ENCODE measurements around the gene SEMA4C.

Gene SEMA4C

DNA sequence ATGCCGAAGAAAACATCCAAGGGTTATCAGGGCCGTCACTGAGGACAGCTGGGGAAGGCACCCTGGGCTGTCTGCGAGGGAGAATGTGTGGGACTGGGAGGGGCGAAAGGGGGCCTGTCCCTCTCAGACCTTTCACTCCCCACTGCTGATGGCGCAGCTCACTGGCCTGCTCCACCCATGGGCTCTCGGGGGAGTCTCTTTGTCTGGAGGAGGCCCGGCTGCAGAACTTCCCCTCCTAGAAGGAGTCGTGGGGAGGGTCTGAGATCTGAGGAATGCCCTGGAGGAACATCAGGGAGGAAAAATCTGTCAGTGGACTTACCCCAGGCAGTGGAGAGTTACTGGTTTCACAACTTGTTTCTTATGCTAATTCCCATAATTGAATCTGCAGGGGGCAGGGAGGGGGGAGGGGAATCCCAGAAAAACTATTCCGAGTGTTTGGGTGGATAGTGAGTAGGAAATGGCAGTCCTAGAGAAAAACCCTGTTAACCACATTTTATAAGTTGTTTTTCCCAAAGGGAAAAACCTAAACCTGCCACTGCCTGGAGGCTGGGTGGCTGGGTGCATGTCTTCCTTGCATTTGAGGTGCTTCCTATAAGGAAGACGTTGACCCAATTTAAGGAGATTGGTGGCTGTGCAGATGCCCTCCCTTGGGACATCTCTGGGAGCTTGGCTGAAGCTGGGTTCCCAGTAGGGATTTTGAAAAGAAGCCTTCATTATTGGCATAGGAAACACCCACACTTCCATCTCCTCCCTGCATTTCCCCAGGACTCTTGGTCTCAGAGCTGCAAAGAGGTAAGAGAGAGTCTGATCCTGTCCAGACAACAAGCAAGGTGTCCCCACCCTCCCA, 11.7 kb upstream of the SEMA4C start:
- no peak for DNase-seq

DNA sequence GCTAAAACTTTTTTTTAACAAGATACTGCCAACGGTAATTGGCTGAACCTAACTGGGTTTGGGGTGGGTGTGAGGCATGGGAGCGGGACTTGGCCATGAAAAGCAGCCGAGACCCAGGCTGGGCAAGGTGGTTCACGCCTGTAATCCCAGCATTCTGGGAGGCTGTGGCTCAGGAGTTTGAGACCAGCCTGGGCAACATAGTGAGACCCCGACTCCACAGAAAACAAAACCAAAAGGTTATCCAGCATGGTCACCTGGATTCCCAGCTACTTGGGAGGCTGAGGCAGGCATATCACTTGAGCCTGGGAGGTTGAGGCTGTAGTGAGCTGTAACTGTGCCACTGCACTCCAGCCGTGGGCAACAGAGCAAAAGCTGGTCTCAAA, 11.0 kb upstream of the SEMA4C start:
- no peak for DNase-seq

DNA sequence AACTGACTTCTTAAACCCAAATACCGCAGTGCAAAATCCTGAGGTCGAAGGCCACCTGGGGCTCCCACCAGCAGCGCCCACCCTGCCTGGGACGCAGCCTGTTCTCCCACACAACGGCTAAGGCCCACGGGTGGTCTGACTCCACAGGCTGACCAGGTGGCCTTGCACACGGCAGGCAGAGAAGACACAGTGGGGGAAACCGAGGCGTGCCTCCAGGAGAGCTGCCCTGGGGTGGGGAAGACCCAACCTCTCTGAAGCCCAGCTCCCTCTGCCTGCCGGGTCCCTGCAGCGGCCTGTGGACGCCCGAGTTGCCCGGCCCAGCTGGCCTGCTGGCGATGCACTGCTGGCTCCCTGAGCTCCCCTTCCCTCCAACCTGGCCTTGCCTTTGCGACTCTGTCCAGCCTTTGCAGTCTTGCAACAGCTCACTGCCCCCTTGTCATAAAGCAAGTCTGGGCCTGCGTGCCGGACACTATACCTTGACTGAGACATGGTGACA, 9.7 kb upstream of the SEMA4C start:
- no peak for DNase-seq

DNA sequence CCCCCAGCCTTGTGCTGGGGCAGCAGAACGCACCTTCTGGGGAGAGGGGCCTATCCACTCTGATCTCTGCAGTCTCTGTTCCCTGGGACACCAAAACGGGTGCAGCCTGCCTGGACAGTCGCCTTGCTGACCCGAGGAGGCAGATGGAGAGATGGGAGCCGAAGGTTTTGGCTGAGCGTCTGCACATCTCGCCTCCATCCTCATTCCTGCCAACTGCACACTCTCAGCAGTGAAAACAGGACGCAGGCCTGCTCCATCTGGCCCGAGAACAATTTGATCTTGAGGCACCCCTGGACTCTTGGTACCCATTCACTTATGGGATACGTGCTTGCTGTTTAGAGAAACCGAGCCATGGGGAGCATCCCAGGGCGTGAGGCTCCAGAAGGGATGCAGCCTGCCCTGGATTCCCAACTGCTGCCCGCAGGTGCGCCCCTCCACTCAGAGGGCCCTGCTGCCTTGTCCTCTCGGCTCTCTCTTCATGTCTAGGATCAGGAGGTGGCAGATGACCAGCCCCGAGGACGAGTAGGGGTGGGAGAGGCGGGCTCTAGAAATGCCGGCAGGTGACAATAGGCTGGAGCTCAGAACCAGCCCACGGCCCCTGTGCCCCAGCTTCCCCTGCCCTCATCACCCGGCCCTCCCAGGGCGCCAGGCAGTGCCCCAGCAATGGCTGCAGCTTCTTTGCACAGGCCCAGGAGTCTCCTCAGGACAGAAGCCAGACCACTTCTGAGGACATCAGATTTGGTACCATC, 9.1 kb upstream of the SEMA4C start:
- DNase-seq, result no peak

DNA sequence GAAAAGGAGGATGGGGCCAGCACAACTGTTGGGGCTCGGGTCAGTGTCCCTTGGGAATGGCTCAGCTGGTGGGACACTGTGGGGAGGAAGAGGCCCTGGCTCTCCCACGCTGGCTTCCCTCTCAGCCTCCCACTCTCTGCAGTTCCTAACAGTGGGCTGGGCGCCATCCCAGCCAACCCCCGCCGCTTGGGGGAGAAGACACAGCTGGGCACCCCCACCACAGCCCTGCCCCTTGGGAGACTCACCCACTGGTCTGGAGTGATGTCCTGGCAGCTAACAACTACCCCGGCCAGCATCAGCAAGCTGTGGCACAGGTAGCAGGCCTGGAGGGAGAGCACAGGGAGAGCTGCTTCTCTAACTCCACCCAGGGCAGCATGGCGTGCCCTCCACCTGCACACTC, 8.3 kb upstream of the SEMA4C start:
- no peak for DNase-seq

DNA sequence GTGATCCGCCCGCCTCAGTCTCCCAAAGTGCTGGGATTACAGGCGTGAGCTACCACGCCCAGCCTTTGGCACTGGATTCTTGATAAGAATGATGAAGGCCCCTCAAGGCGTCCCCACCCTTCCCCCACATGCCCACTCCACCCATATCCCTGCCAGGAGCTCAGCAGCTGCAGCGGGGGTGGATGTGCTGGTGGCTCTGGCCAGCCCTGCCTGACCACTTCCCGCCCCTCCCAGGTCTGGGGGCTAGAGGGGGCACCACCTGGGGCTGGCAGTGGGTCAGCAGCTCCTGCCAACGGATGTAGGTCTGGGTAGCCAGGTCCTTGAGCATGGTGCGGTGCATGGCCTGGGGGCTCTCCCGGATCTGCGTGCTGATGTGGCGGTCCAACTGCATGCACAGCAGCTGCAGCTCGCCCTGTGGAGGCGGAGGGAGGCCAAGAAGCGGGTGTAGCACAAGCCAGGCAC, 7.8 kb upstream of the SEMA4C start:
- no peak for DNase-seq

DNA sequence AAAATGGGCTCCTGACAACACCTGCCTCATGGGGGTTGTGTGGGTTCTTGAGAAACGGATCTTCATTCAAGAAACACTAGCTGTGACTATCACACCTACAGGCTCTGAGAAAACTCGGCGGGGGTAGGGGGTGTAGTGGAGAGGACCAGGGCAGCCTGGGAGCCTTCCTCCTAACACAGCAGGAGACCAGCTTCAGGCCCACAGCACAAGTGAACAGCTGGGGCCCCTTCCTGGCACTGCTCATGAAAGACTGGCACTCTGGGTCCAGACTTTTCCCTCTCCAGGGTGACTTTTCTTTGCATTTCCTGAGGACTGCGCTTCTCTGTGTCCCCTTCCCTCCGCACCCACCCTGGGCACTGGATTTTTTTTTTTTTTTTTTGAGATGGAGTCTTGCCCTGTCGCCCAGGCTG, 7.2 kb upstream of the SEMA4C start:
- no peak for DNase-seq

DNA sequence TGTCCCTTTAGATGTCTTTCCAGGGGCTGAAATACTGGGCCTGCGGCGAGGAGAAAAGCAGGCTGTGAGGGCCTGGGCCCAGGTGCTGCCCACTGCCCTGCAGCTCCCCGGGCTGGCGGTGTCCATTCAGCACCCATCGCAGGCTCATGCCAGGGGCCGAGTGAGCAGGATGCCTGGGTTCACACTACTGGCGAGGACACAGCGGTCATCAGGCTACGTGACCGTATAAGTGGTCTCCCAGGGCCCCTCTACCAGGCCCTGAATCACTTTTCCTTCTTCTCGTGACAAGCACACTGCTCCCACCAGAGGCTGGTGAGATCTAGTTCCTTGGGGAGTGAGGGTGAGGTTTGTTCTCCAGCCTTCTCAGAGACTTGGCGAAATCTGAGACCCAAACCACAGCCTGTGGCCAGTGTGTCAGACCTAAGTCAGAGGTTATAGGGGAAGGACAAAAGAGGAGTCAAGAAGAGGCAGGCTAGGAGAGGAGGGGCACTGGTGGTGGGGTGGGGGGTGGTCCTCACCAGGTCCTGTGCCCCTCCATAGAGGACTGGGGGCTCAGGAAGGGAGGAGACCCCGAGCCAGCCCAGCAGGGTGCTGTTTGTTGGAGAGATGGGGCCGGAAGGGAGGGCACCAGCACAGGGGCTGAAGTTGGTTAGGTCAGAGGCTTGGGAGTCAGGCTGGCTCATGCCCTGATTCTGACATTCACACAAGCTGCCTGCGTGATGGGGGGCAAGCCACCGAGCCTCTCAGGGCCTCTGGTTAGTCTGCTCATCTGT, 6.6 kb upstream of the SEMA4C start:
- DNase-seq, result no peak

DNA sequence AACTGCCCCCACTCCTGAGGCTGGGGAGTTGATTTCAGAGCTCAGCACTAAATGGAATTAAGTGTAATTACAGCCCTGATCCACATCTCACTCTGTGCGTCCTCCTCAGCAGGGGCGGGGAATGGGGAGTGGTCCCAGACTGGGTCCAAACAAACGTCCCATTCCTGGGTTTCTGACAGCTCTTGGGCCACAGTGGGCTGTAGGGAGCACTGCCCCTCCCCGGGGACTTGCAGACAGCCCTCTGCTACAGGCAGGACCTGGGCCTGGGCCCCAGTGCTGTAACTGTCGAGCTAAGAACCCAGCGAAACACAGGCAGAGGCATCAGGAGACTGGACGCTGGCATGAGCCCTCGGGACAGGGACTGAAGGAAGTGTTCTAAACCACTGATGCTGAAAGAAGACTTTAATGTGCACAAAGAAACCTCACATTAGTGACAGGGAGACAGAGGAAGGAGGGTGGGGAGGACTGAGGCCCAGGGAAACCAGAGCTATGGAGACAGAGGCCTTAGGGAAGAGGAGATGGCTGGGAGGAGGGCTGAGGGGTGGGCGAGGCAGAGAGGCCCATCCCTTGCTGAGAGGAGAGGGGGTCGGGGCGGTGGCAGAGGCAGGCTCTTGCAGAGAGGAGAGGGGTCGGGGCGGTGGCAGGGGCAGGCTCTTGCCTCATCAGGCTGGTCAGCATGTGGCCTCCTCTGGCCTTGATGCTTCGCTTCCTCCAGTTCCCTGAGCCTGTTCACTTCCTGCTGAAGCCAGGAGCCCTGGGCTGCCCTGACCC, 5.8 kb upstream of the SEMA4C start:
- no peak for DNase-seq

DNA sequence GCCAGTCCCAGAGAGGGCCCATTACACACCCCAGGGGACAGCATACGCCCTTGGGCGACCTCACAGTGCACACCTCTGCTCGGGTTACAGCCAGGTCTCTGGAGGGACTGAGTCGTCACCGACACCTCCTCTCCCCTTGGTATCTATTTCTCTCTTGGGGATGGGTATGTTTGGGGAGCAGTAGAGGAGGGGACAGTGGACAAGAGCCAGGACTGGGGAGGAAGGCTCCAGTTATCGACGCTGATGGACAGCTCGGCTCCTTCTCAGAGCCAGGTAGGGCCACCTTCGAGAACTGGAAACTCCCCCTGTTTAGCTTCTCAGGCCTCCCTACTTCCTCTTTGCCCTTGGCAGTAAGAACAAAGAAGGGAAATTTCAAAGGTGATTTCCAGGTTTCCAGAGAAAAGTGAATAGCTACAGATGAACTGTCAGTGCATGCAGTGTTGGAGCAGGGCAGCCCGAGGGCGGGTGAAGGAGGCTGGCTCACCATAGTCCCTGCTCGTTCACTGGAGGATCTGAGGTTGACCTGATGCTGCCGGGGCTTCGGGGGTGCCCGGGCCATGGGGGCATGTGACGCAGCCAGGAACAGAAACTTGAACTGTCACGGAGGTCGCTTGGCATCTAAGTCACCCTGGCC, 4.4 kb upstream of the SEMA4C start:
- no peak for DNase-seq

DNA sequence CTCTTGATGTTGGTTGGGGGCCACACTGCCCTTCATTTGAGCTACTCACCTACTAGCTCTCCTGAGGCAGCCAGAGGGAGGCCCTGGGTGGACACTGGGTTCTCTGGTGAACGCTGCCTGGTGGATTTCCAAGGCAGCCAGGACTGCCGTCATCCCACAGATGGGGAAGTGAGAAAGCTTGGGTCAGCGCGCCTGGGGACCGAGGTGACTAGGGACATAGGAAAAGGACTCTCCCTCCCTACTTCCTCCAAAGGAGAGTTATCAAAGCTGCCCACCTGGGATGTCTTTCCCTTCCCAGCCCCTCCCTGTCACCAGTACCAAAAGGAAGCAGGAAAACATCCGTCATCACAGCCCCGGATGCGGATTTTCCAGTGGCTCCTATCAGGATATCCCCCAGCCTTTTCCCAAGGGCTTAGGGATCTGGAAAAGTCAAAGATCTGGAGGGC, 3.8 kb upstream of the SEMA4C start:
- DNase-seq, result no peak

DNA sequence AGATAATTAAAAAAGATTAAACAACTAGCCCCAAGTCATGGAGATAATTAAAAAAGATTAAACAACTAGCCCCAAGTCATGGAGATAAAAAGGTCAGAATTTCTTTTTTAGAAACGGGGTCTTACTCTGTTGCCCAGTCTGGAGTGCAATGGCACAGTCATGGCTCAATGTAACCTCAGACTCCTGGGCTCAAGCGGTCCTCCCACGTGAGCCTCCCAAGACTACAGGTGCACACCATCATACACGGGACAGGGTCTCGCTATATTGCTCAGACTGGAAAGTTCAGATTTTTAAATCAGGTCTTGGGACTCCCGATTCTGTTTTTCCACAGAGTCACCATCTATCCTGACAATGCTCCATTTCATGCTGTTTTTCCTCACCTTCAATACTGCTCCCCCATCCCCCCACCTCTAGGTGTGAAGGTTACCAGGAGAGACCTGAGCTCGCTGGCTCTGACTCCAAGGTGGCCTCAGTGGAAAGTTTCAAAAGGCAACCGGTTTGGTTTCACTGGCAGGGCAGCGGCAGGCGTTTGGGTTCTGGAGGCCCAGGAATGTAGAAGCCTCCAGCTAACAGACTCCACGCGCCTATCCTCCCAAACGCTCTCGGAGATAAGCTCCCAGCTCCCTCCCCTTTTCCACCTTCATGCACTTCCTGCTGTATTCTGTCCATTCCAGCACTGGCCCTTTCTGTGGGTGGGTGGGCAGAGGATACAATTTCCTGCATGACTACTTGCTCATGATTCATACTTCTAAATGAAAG, 2.9 kb upstream of the SEMA4C start:
- DNase-seq, result no peak

DNA sequence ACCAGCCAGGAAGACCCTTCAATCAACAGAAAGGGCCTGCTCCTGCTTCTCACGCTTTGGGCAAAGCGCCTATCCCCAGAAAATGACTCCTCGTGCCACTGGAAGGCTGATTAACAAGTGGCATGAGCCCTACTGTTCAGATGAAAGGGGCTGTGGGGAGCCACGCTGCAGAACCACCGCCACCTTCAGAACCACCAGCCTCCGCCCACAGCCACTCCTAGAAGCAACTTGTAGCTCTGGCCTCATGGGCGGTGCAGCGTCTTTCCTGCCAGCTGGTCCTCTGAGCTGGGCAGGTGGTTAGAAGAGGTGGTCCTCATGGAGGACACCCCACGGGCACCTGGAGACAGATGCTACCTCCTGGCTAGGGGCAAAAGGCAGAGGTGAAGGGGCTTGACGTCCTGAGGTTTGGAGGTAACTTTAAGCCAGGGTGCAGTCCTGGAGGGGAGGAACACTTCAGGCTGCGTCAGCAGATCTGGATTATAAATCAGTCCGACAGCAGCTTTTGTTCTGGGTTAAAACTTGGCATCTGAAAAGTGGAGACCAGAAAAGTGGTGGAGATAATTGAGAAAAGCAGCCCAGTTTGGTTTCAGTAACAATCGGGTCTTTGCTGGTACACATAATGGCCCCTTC, 861 bp upstream of the SEMA4C start:
- peak; percentile 53 for DNase-seq

DNA sequence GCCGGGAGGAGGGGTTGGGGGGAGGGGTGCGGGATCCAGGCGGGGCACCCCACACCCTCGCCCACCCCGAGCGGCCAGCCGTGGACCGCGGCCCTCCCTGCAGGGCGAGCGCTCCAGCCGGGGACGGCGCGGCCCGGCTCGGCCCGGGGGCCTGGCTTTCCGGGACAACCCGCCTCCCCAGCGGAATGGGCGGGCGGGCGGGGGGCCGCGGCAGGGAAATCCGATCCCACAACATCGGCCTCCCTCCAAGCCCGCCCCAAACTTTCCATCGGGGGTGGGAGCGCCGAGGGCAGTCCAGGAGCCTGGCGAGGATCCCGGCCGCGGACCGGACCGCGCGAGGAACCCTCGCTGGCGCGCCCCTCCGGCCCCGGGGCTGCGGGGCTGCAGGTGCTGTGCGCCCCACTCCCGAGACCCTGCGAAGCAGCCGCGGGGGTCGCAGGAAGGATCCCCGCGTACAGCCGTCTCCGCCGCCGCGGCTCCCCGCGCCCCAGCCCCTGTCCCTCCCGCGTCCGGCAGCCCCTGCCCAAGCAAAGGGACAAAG, 529 bp downstream of the SEMA4C start:
- no peak for DNase-seq

DNA sequence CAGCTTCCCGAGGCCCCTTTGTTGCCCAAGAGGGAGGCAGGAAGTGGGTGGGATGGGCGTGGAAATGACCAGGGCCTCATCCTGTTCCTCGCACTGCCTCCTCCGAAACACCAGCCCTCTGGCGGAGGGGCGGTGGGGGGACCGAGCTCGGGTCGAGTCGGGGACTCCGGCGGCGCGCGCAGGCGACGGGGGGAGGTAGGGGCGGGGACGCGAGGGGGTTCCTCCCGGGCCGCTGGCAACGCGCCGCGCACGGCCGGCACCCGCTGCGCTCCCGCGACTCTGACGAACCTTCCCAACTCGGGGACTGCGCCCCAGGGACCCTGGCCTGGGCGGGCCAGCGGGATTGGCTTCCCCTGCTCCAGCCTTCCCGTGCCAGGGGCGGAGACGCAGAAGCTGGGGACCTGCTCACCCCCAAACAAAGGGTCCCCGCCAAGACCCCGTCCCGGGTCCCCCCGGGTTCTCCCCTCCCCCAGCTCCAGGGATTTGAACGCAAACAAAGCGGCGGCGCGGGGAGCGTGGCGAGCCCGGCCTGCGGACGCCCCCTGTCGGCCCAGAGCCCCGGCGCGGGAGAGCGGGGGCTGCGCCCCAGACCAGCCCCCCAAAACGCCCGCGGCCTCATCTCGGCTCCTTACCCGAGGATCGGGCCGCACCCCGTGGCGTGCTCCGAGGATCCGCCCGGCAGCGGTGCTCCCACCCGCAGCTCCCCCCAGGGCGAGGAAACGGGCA, 1.2 kb downstream of the SEMA4C start:
- peak; percentile 55 for DNase-seq

DNA sequence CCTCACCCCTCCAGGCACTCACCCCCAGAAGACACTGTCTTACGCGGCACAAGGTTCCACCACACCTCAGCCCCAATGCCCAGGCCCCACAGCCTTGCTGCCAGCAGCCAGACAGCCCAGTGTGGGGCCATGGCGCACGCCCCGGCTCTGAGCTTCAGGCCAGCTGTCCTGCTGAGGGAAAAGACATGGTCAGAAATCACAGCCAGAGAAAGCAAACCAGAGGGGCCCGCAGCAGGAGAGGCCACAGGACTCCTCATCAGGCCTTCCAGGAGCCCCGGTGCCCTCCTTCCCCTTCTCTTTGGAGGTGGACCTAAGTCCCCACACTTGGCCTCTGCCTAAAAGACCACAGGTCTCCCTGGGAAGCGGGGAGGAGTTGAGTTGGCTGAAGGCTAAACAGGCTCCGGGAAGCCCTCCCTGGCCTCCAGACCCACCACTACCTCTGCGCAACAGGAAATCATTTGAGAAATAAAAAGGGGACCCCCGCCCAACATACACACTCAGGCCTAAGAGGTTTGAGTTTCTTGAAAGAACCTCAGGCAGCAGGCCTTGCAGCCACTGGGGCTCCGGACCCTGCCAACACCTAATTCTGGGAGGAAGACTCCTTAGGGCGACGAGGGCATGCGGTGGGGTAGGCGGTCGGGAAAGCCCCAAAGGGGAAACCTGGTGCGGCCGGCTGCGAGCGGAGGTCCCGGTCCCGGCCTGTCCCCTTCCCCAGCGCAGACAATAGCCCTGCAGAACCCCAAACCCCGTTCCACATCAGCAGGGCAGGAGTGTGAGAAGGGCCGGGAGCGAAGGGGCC, 1.9 kb downstream of the SEMA4C start:
- peak; percentile 40 for DNase-seq

DNA sequence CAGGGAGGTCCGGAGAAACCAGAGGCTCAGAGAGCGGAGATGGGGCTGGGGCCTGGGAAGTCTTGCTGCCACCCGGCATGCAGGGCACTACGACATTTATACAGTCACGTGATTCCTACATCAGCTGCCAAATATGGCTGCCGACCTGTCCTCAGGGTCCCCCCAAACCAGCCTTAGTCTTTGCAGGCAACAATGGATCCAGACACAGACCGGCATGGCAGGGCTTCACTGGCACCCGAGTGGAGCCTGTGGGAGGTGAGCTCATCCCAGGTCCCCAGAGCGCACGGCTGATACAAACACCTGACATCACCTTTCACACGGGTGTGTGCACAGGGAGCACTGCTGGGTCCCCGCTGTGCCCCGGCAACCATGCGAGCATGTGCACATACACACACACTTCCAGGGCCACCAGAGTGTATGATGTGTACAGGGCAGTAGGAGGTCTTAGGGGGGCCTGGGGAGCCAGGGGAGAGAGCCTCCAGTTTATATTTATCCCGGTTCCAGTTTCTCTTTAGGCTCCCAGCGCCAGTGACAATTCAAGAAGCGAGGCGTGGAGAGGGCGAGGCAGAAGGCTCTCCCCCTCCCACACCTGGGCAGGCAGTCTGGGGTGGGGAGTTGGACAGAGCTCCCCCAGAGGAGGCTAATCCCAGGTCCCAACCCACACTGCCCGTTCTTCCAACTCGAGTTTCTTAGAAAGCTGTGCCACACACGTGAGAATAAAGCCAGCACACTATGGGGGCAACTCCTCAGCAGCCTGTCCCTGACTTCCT, 2.7 kb downstream of the SEMA4C start:
- no peak for DNase-seq

DNA sequence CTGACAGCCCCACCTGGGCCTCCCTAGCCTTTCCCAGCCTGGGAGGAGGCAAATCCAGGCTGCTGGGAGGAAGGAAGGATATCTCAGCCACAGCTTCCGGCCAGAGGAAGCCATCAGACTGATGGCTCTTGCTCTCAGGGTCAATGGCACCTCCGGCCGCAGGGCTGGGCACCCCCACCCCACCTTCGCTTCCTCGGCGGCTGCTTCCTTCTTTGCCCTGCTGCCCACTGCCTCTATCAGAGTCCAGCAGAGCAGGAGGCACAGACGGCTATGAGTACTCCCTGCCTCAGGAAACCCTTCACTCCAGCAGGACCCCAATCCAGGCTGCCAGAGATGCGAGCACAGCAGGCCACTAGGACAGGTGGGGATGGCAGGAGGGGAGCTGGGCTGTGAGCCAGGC, 3.3 kb downstream of the SEMA4C start:
- no peak for DNase-seq
